Measurements from ENCODE around the gene PAXX.

PAXX gene

GRCh38 chr9:137013571-137013940 is 21.3 kb downstream of the PAXX start:
- DNase-seq (ENCODE audit: insufficient read length, low spot score), result no peak
- FAIRE-seq, result no peak
- no peak for TF ChIP-seq POLR2A (IDR thresholded peaks at IDR 0.05; ENCODE audit: low read depth, low read length)
- TF ChIP-seq TAF1 (IDR thresholded peaks at IDR 0.05; ENCODE audit: low read depth, low read length), result no peak
- no peak for TF ChIP-seq POU2F2 (IDR thresholded peaks at IDR 0.05; ENCODE audit: low read depth, low read length)
- TF ChIP-seq PAX5 (IDR thresholded peaks at IDR 0.05; ENCODE audit: insufficient read depth, low read length, severe bottlenecking), result no peak
- no peak for TF ChIP-seq SPI1 (IDR thresholded peaks at IDR 0.05; ENCODE audit: low read depth, low read length)
- TF ChIP-seq POLR2AphosphoS5 (IDR thresholded peaks at IDR 0.05; ENCODE audit: low read depth, low read length), result no peak

GRCh38 chr9:137014166-137014565 is 21.9 kb downstream of the PAXX start:
- DNase-seq (ENCODE audit: insufficient read length, low spot score) (no peak), FAIRE-seq (no peak)
- TF ChIP-seq POU2F2 (IDR thresholded peaks at IDR 0.05; ENCODE audit: low read depth, low read length) (no peak), POLR2A (IDR thresholded peaks at IDR 0.05; ENCODE audit: low read depth, low read length) (no peak), SPI1 (IDR thresholded peaks at IDR 0.05; ENCODE audit: low read depth, low read length) (no peak), TAF1 (IDR thresholded peaks at IDR 0.05; ENCODE audit: low read depth, low read length) (no peak), PAX5 (IDR thresholded peaks at IDR 0.05; ENCODE audit: insufficient read depth, low read length, severe bottlenecking) (no peak), POLR2AphosphoS5 (IDR thresholded peaks at IDR 0.05; ENCODE audit: low read depth, low read length) (no peak)

- no peak for TF ChIP-seq TAF1 (IDR thresholded peaks at IDR 0.05; ENCODE audit: low read depth, low read length)
- TF ChIP-seq POU2F2 (IDR thresholded peaks at IDR 0.05; ENCODE audit: low read depth, low read length), result no peak
- TF ChIP-seq POLR2A (IDR thresholded peaks at IDR 0.05; ENCODE audit: low read depth, low read length), result no peak
- no peak for TF ChIP-seq POLR2AphosphoS5 (IDR thresholded peaks at IDR 0.05; ENCODE audit: low read depth, low read length)
- TF ChIP-seq SPI1 (IDR thresholded peaks at IDR 0.05; ENCODE audit: low read depth, low read length), result no peak
- no peak for TF ChIP-seq PAX5 (IDR thresholded peaks at IDR 0.05; ENCODE audit: insufficient read depth, low read length, severe bottlenecking)
- FAIRE-seq (no peak), DNase-seq (ENCODE audit: insufficient read length, low spot score) (no peak)
Observed at GRCh38 chr9:137014776-137015539, 22.7 kb downstream of the PAXX start.

- TF ChIP-seq TAF1 (IDR thresholded peaks at IDR 0.05; ENCODE audit: low read depth, low read length), result no peak
- TF ChIP-seq POU2F2 (IDR thresholded peaks at IDR 0.05; ENCODE audit: low read depth, low read length), result no peak
- no peak for FAIRE-seq
- no peak for DNase-seq (ENCODE audit: insufficient read length, low spot score)
Observed at GRCh38 chr9:137015540-137015930, 23.3 kb downstream of the PAXX start.

GRCh38 chr9:137015976-137016375 is 23.8 kb downstream of the PAXX start:
- FAIRE-seq (no peak), DNase-seq (ENCODE audit: insufficient read length, low spot score) (no peak)
- TF ChIP-seq POU2F2 (IDR thresholded peaks at IDR 0.05; ENCODE audit: low read depth, low read length) (no peak), POLR2AphosphoS5 (IDR thresholded peaks at IDR 0.05; ENCODE audit: low read depth, low read length) (no peak)

GRCh38 chr9:137016436-137016835 is 24.2 kb downstream of the PAXX start:
- DNase-seq (ENCODE audit: insufficient read length, low spot score) (no peak), FAIRE-seq (no peak)
- TF ChIP-seq PAX5 (IDR thresholded peaks at IDR 0.05; ENCODE audit: insufficient read depth, low read length, severe bottlenecking) (no peak), POLR2A (IDR thresholded peaks at IDR 0.05; ENCODE audit: low read depth, low read length) (no peak), POLR2AphosphoS5 (IDR thresholded peaks at IDR 0.05; ENCODE audit: low read depth, low read length) (no peak)

GRCh38 chr9:137017071-137017470 is 24.8 kb downstream of the PAXX start:
- DNase-seq (ENCODE audit: insufficient read length, low spot score), result no peak
- no peak for FAIRE-seq
- no peak for TF ChIP-seq POLR2AphosphoS5 (IDR thresholded peaks at IDR 0.05; ENCODE audit: low read depth, low read length)
- no peak for TF ChIP-seq SPI1 (IDR thresholded peaks at IDR 0.05; ENCODE audit: low read depth, low read length)
- TF ChIP-seq POU2F2 (IDR thresholded peaks at IDR 0.05; ENCODE audit: low read depth, low read length), result no peak
- TF ChIP-seq TAF1 (IDR thresholded peaks at IDR 0.05; ENCODE audit: low read depth, low read length), result no peak

- no peak for TF ChIP-seq TAF1 (IDR thresholded peaks at IDR 0.05; ENCODE audit: low read depth, low read length)
- TF ChIP-seq POLR2A (IDR thresholded peaks at IDR 0.05; ENCODE audit: low read depth, low read length), result no peak
- TF ChIP-seq POU2F2 (IDR thresholded peaks at IDR 0.05; ENCODE audit: low read depth, low read length), result no peak
- FAIRE-seq, result no peak
- no peak for DNase-seq (ENCODE audit: insufficient read length, low spot score)
Observed at GRCh38 chr9:137017791-137018497, 25.7 kb downstream of the PAXX start.

GRCh38 chr9:137018761-137019559 is 26.7 kb downstream of the PAXX start:
- no peak for FAIRE-seq
- TF ChIP-seq SPI1 (IDR thresholded peaks at IDR 0.05; ENCODE audit: low read depth, low read length), result no peak
- TF ChIP-seq POU2F2 (IDR thresholded peaks at IDR 0.05; ENCODE audit: low read depth, low read length), result no peak
- TF ChIP-seq POLR2AphosphoS5 (IDR thresholded peaks at IDR 0.05; ENCODE audit: low read depth, low read length), result no peak
- TF ChIP-seq POLR2A (IDR thresholded peaks at IDR 0.05; ENCODE audit: low read depth, low read length), result no peak
- no peak for TF ChIP-seq PAX5 (IDR thresholded peaks at IDR 0.05; ENCODE audit: insufficient read depth, low read length, severe bottlenecking)
- TF ChIP-seq TAF1 (IDR thresholded peaks at IDR 0.05; ENCODE audit: low read depth, low read length), result no peak
- DNase-seq (ENCODE audit: insufficient read length, low spot score), result no peak

All from GM12891 (cell line).